Neural progenitor cell (in vitro differentiated cells): ENCODE measurements around the gene RBM33. TPM values are rescaled to one million over a fixed set of nuclear protein-coding genes. Genes with fewer than 3 reads are reported as not detected.

Experiments used
- DNase-seq: peaks from one replicate; pipeline ENCODE4 v3.0.0-alpha.2; 2016; ENCODE audit warnings: low spot score
- H2AFZ ChIP-seq: fragments of 200-600 bp; sonication (generic); replicated peaks from 2 replicates; pipeline ENCODE4 v1.6.1; 2016; ENCODE audit warnings: antibody characterized with exemption
- H3F3A ChIP-seq: fragments of 200-600 bp; sonication (generic); 2 replicates; pipeline ENCODE4 v1.6.1; 2016; ENCODE audit warnings: antibody characterized with exemption, low read depth
- H3K27ac ChIP-seq: fragments of 200-600 bp; sonication (generic); 2 replicates; pipeline ENCODE4 v1.5.1; 2016; ENCODE audit warnings: mild to moderate bottlenecking
- H3K27me3 ChIP-seq: fragments of 200-600 bp; sonication (generic); 2 replicates; pipeline ENCODE4 v1.6.1; 2016; ENCODE audit warnings: mild to moderate bottlenecking, moderate library complexity
- H3K36me3 ChIP-seq: fragments of 200-600 bp; sonication (generic); 2 replicates; pipeline ENCODE4 v1.5.1; 2016
- H3K4me1 ChIP-seq: fragments of 200-600 bp; sonication (generic); 2 replicates; pipeline ENCODE4 v1.6.1; 2016; ENCODE audit warnings: mixed run types
- H3K4me2 ChIP-seq: fragments of 200-600 bp; sonication (generic); 2 replicates; pipeline ENCODE4 v1.6.1; 2016
- H3K4me3 ChIP-seq: fragments of 200-600 bp; sonication (generic); 2 replicates; pipeline ENCODE4 v1.5.1; 2016
- H3K79me2 ChIP-seq: fragments of 200-600 bp; sonication (generic); 2 replicates; pipeline ENCODE4 v1.6.1; 2016; ENCODE audit warnings: low read depth
- H3K9ac ChIP-seq: fragments of 200-600 bp; sonication (generic); 2 replicates; pipeline ENCODE4 v1.6.1; 2016
- H3K9me3 ChIP-seq: fragments of 200-600 bp; sonication (generic); 2 replicates; pipeline ENCODE4 v1.5.1; 2016; ENCODE audit warnings: low read depth
- H4K20me1 ChIP-seq: fragments of 200-600 bp; sonication (generic); 2 replicates; pipeline ENCODE4 v1.6.1; 2016; ENCODE audit warnings: low read depth
- H3K27ac Mint-ChIP-seq: 3 replicates; pipeline ENCODE4 v1.8.0; 2021; ENCODE audit warnings: mixed read lengths
- H3K27me3 Mint-ChIP-seq: 2 replicates; pipeline ENCODE4 v1.8.0; 2022; ENCODE audit warnings: low read depth, mild to moderate bottlenecking, inconsistent platforms, moderate library complexity, mixed read lengths; ENCODE audit not compliant: insufficient read depth
- H3K36me3 Mint-ChIP-seq: 3 replicates; pipeline ENCODE4 v1.8.0; 2021; ENCODE audit warnings: mixed read lengths
- H3K4me1 Mint-ChIP-seq: 3 replicates; pipeline ENCODE4 v1.8.0; 2021; ENCODE audit warnings: mixed read lengths
- H3K4me3 Mint-ChIP-seq: 3 replicates; pipeline ENCODE4 v1.8.0; 2021; ENCODE audit warnings: mild to moderate bottlenecking, moderate library complexity, mixed read lengths
- H3K9me3 Mint-ChIP-seq: 3 replicates; pipeline ENCODE4 v1.8.0; 2020; ENCODE audit warnings: mixed read lengths
- CTCF ChIP-seq: fragments of 200-600 bp; sonication (generic); IDR thresholded peaks from 2 replicates; pipeline ENCODE4 v1.5.1; 2017; ENCODE audit warnings: antibody characterized with exemption, mild to moderate bottlenecking
- EZH2 ChIP-seq: fragments of 200-600 bp; sonication (generic); IDR thresholded peaks from 2 replicates; pipeline ENCODE4 v1.6.1; 2017; ENCODE audit warnings: antibody characterized with exemption, mild to moderate bottlenecking, moderate library complexity
- EZH2phosphoT487 ChIP-seq: fragments of 200-600 bp; sonication (generic); IDR thresholded peaks from 2 replicates; pipeline ENCODE4 v1.6.1; 2017; ENCODE audit warnings: antibody characterized with exemption
- total RNA-seq: library from RNA; depleted of rRNA; stranded (reverse); fragments of >200 nt; gene quantifications from 2 replicates; pipeline ENCODE4 v1.2.3, GENCODE V29; 2015; ENCODE audit warnings: low replicate concordance

Gene RBM33
- total RNA-seq, 1 donor from 2014 or later = 48.6 TPM

- Histone ChIP-seq H2AFZ (no peak overlapping the region), H3K9ac (no peak overlapping the region), H3K79me2 (no peaks in the 10 kb centered on the region), H3K36me3 (no peaks in the 10 kb centered on the region), H4K20me1 (no peaks in the 10 kb centered on the region), H3K9me3 (no peaks in the 10 kb centered on the region), H3K27ac (no peak overlapping the region), H3K4me2 (no peak overlapping the region), H3K4me3 (no peak overlapping the region), H3F3A (peaks cover 5% of the 10 kb centered on the region), H3K4me1 (no peaks in the 10 kb centered on the region), H3K27me3 (peaks cover 39% of the 10 kb centered on the region)
- no peak overlapping the region for H3K4me3 Mint-ChIP-seq
- no peaks in the 10 kb centered on the region for H3K36me3 Mint-ChIP-seq
- H3K9me3 Mint-ChIP-seq = peaks cover 4% of the 10 kb centered on the region
- TF ChIP-seq CTCF (no peak), EZH2phosphoT487 (no peak), EZH2 (no peak)
- peaks cover 24% of the 10 kb centered on the region for H3K27me3 Mint-ChIP-seq
- peaks cover 2% of the 10 kb centered on the region for H3K4me1 Mint-ChIP-seq
- no peak overlapping the region for H3K27ac Mint-ChIP-seq
- DNase-seq = no peak
These were observed 149.3 kb downstream of the RBM33 start for GRCh38 chr7:155793720-155794119.

- no peaks in the 10 kb centered on the region for H3K36me3 ChIP-seq
- Mint-ChIP-seq H3K4me3 (no peak overlapping the region), H3K9me3 (peaks cover 4% of the 10 kb centered on the region), H3K4me1 (peaks cover 2% of the 10 kb centered on the region), H3K36me3 (no peaks in the 10 kb centered on the region), H3K27ac (no peak overlapping the region), H3K27me3 (peaks cover 25% of the 10 kb centered on the region)
- no peak for DNase-seq
- peaks cover 44% of the 10 kb centered on the region for H3K27me3 ChIP-seq
- H3K4me1 ChIP-seq = no peaks in the 10 kb centered on the region
- no peak overlapping the region for H3K4me2 ChIP-seq
- peaks cover 5% of the 10 kb centered on the region for H3F3A ChIP-seq
- H2AFZ ChIP-seq = no peak overlapping the region
- H3K9ac ChIP-seq = no peak overlapping the region
- no peak overlapping the region for H3K27ac ChIP-seq
- H3K4me3 ChIP-seq = no peak overlapping the region
- TF ChIP-seq EZH2 (no peak), EZH2phosphoT487 (no peak), CTCF (no peak)
- H3K9me3 ChIP-seq = no peaks in the 10 kb centered on the region
- no peaks in the 10 kb centered on the region for H4K20me1 ChIP-seq
- H3K79me2 ChIP-seq = no peaks in the 10 kb centered on the region
These were observed 149.7 kb downstream of the RBM33 start for GRCh38 chr7:155794196-155794595.

GRCh38 chr7:155795401-155795800, 150.9 kb downstream of the RBM33 start:
- Mint-ChIP-seq H3K4me1 (peaks cover 2% of the 10 kb centered on the region), H3K27ac (no peak overlapping the region), H3K9me3 (peaks cover 4% of the 10 kb centered on the region), H3K36me3 (no peaks in the 10 kb centered on the region), H3K4me3 (no peak overlapping the region), H3K27me3 (peaks cover 32% of the 10 kb centered on the region)
- H2AFZ ChIP-seq = no peak overlapping the region
- H3K4me1 ChIP-seq = no peaks in the 10 kb centered on the region
- H3K9ac ChIP-seq = no peak overlapping the region
- peaks cover 56% of the 10 kb centered on the region for H3K27me3 ChIP-seq
- H3K79me2 ChIP-seq = no peaks in the 10 kb centered on the region
- no peak overlapping the region for H3K27ac ChIP-seq
- no peak overlapping the region for H3K4me3 ChIP-seq
- no peaks in the 10 kb centered on the region for H3K9me3 ChIP-seq
- peaks cover 5% of the 10 kb centered on the region for H3F3A ChIP-seq
- DNase-seq = no peak
- TF ChIP-seq CTCF (no peak), EZH2phosphoT487 (no peak), EZH2 (no peak)
- H4K20me1 ChIP-seq = no peaks in the 10 kb centered on the region
- H3K36me3 ChIP-seq = no peaks in the 10 kb centered on the region
- no peak overlapping the region for H3K4me2 ChIP-seq
